ENCODE results near the gene MYZAP. TPM values are rescaled to one million over a fixed set of nuclear protein-coding genes. Genes with fewer than 3 reads are reported as not detected.

Gene MYZAP
- total and polyA plus RNA-seq, 2 of the 4 experiments (the other 2 are of a cell fraction), result not detected

- in situ Hi-C loops (cut with MboI; ENCODE audit: low sequenced_read_pairs), result no loop called here
- no peak overlapping the region for H3K14ac ChIP-seq (replicated peaks; ENCODE audit: low read depth, low read length)
- no peak overlapping the region for H2AK9ac ChIP-seq (replicated peaks; ENCODE audit: low read depth, low read length, poor library complexity)
- no TSS peak for BruUV-seq (replicated peaks)
- ChIA-PET CTCF (interaction anchor here (1.1 kb wide), 1 partner anchor 9 kb away, joined by 3 read pairs; no protein-coding TSS in a partner anchor), POLR2A (ENCODE audit: unreplicated experiment) (no interaction called here)
- dilution Hi-C loops (cut with HindIII; ENCODE audit: low sequenced_read_pairs, unreplicated experiment), result no loop called here
- intact Hi-C loops (cut with micrococcal nuclease), result no loop called here
- H2BK15ac ChIP-seq (ENCODE audit: low read depth, low read length), result no peak overlapping the region
- TF ChIP-seq MXI1 (IDR thresholded peaks at IDR 0.05; ENCODE audit: borderline replicate concordance, low read depth, low read length) (no peak), ELK1 (IDR thresholded peaks at IDR 0.05; ENCODE audit: borderline replicate concordance, low read depth, low read length) (no peak), CEBPB (IDR thresholded peaks at IDR 0.05; ENCODE audit: low read depth, low read length) (no peak), RAD21 (IDR thresholded peaks at IDR 0.05; ENCODE audit: low read length) (no peak), POLR2A (IDR thresholded peaks at IDR 0.05; ENCODE audit: low read depth, low read length) (no peak), SMC3 (IDR thresholded peaks at IDR 0.05; ENCODE audit: low read depth, low read length) (no peak), RCOR1 (IDR thresholded peaks at IDR 0.05; ENCODE audit: insufficient replicate concordance, low read length) (no peak), RFX5 (IDR thresholded peaks at IDR 0.05; ENCODE audit: low read depth, low read length) (no peak), NFE2L2 (IDR thresholded peaks at IDR 0.05; ENCODE audit: low read depth, low read length) (no peak), MAFK (IDR thresholded peaks at IDR 0.05; ENCODE audit: low read depth, low read length) (no peak), MAZ (IDR thresholded peaks at IDR 0.05; ENCODE audit: borderline replicate concordance, low read depth, low read length) (no peak), CTCF (conservative IDR thresholded peaks at IDR 0.05; ENCODE audit: low read depth, low read length) (no peak), FOS (IDR thresholded peaks at IDR 0.05; ENCODE audit: low read depth, low read length) (no peak), BHLHE40 (IDR thresholded peaks at IDR 0.05; ENCODE audit: low read depth, low read length) (no peak), CHD1 (IDR thresholded peaks at IDR 0.05; ENCODE audit: low read depth, low read length) (no peak), USF2 (IDR thresholded peaks at IDR 0.05; ENCODE audit: low read depth, low read length) (no peak)
- no peaks in the 10 kb centered on the region for H4K20me1 ChIP-seq (ENCODE audit: insufficient read depth, low read length)
- no peak overlapping the region for H2AFZ ChIP-seq (replicated peaks; ENCODE audit: low read length, poor library complexity)
- H3K18ac ChIP-seq (ENCODE audit: low read depth, low read length), result no peak overlapping the region
- H2BK5ac ChIP-seq (ENCODE audit: low read depth, low read length, poor library complexity, severe bottlenecking), result no peak overlapping the region
- no CpG with 5 or more reads among the region's 2 CpGs for WGBS, 2 experiments (ENCODE audit: extremely low coverage in 2 of 2, insufficient read length in 1 of 2)
- no peak overlapping the region for H3K27ac ChIP-seq (ENCODE audit: insufficient read depth, low read length)
- H2BK120ac ChIP-seq (ENCODE audit: low read depth, low read length), result no peak overlapping the region
- no peak overlapping the region for H2AK5ac ChIP-seq (ENCODE audit: low read depth, low read length)
- H3K4ac ChIP-seq (ENCODE audit: low read depth, low read length), result no peak overlapping the region
- H3K4me3 ChIP-seq (ENCODE audit: insufficient read depth, low read depth, low read length), result no peak overlapping the region
- H3K27me3 ChIP-seq (ENCODE audit: control insufficient read depth, insufficient read depth, low read length), result peaks cover 3% of the 10 kb centered on the region; the same call in 1 of the 2 replicates
- H3K4me1 ChIP-seq (ENCODE audit: control insufficient read depth, insufficient read depth, low read length), result no peaks in the 10 kb centered on the region
- no peak overlapping the region for H4K91ac ChIP-seq (ENCODE audit: insufficient read depth, low read depth, low read length)
- no peaks in the 10 kb centered on the region for H3K9me3 ChIP-seq (ENCODE audit: control insufficient read depth, insufficient read depth, low read length)
- peaks cover 5% of the 10 kb centered on the region; the same call in 1 of the 2 replicates for H3K9me1 ChIP-seq (ENCODE audit: insufficient read depth, low read length)
- no peak overlapping the region for H3K4me2 ChIP-seq (ENCODE audit: low read depth, low read length)
- no peak overlapping the region for H3K23ac ChIP-seq (ENCODE audit: low read depth, low read length)
- DNase-seq (no peak), ATAC-seq (ENCODE audit: low read depth) (no peak)
- H3K36me3 ChIP-seq (ENCODE audit: control insufficient read depth, insufficient read depth, low read length), result no peaks in the 10 kb centered on the region
- H4K8ac ChIP-seq (ENCODE audit: low read depth in 2 of 2, low read length in 2 of 2), result no peak overlapping the region
- H3K9ac ChIP-seq (ENCODE audit: low read depth, low read length), result no peak overlapping the region
- H3K56ac ChIP-seq (ENCODE audit: extremely low read depth, insufficient read depth, low read length), result no peak overlapping the region
- H2BK20ac ChIP-seq (ENCODE audit: low read depth, low read length), result no peak overlapping the region
- H3K79me1 ChIP-seq (ENCODE audit: low read depth in 1 of 2, low read length in 2 of 2), result peaks cover 0 to 14% of the 10 kb centered on the region in 2 experiments; a peak in 2 of 4 replicates
- H4K5ac ChIP-seq (ENCODE audit: low read depth, low read length), result no peak overlapping the region
Measured at GRCh38 chr15:57703387-57703786, 111.7 kb downstream of the MYZAP start.
